ENCODE results near the gene KIAA0232. TPM values are rescaled to one million over a fixed set of nuclear protein-coding genes. Genes with fewer than 3 reads are reported as not detected.
A peak's percentile ranks its signal among the peaks of the same experiment; 100 is the strongest.
"Not testable (repeated sequence)": the region's sequence is repeated elsewhere in the genome, so short reads cannot be mapped to it uniquely, and the experiment has no call there.

Gene KIAA0232
- total and polyA plus RNA-seq, 12 donors, result 12.8 to 89.6 (median 70.9) TPM

- intact Hi-C loops (cut with DNase I), result no loop called here
- no peaks in the 10 kb centered on the region for H3K27me3 ChIP-seq
- no peaks in the 10 kb centered on the region for H3K9me3 ChIP-seq
- peaks cover 0 to 69% (median 41%) of the 10 kb centered on the region in 9 donors for H3K4me1 ChIP-seq
- no peak for DNase-seq
- WGBS, 2 donors, result 97% methylated on average over 8 of the region's 8 CpGs
- no peak overlapping the region for H3K27ac ChIP-seq
- H3K36me3 ChIP-seq, result peaks cover 0 to 26% (median 0%) of the 10 kb centered on the region in 9 donors
- no peak overlapping the region for H3K4me3 ChIP-seq
- TF ChIP-seq, protein P1, sequence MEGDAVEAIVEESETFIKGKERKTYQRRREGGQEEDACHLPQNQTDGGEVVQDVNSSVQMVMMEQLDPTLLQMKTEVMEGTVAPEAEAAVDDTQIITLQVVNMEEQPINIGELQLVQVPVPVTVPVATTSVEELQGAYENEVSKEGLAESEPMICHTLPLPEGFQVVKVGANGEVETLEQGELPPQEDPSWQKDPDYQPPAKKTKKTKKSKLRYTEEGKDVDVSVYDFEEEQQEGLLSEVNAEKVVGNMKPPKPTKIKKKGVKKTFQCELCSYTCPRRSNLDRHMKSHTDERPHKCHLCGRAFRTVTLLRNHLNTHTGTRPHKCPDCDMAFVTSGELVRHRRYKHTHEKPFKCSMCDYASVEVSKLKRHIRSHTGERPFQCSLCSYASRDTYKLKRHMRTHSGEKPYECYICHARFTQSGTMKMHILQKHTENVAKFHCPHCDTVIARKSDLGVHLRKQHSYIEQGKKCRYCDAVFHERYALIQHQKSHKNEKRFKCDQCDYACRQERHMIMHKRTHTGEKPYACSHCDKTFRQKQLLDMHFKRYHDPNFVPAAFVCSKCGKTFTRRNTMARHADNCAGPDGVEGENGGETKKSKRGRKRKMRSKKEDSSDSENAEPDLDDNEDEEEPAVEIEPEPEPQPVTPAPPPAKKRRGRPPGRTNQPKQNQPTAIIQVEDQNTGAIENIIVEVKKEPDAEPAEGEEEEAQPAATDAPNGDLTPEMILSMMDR (IDR thresholded peaks at IDR 0.05), result no peak
- ATAC-seq, result no peak
These were observed 13.3 kb downstream of the KIAA0232 start for GRCh38 chr4:6795821-6796220.

DNA sequence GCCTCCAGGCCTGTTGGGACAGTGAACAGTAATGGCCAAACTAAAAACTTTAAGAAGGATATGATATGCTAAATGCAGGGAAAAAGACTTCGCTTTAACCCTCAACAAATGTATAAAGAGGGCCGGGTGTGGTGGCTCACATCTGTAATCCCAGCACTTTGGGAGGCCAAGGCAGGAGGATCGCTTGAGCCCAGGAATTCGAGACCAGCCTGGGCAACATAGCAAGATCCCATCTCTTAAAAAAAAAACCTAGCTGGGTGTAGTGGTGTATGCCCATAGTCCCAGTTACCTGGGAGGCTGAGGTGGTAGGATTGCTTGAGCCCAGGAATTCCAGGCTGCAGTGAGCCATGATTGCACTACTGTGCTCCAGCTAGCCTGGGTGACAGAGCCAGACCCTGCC, 14.8 kb downstream of the KIAA0232 start:
- H3K27me3 ChIP-seq; H3K4me3 ChIP-seq; DNase-seq; H3K27ac ChIP-seq; ATAC-seq; H3K9me3 ChIP-seq; intact Hi-C loops (cut with DNase I): not testable (repeated sequence)
- H3K4me1 ChIP-seq, result peaks cover 0 to 76% (median 40%) of the 10 kb centered on the region in 9 donors
- WGBS, 2 donors, result 97 to 99% methylated on average over 4 of the region's 4 CpGs
- peaks cover 0 to 17% (median 0%) of the 10 kb centered on the region in 9 donors for H3K36me3 ChIP-seq

DNA sequence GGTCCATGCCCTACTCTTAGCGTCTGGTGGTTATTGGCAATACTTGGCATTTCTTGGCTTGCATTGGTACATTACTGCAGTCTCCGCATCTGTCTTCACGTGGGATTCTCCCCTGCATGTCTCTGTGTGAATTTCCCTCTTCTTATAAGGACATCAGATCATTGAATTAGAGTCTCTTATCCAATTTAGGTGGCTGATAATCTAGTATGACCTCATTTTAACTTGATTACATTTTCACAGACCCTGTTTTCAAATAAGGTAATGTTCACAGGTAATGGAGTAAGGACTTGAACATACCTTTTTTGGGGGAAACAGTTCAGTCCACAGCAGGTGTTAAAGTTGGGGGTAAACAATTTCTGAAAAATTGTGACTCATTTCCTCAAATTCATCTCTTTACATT, 16.6 kb downstream of the KIAA0232 start:
- no peak for DNase-seq
- Histone ChIP-seq H3K4me3 (no peak overlapping the region), H3K27me3 (no peaks in the 10 kb centered on the region), H3K9me3 (no peaks in the 10 kb centered on the region), H3K4me1 (peaks cover 0 to 70% (median 31%) of the 10 kb centered on the region in 9 donors), H3K36me3 (peaks cover 0 to 16% (median 0%) of the 10 kb centered on the region in 9 donors), H3K27ac (no peak overlapping the region)
- WGBS, 2 donors, result 68 to 77% methylated on average over 3 of the region's 3 CpGs
- intact Hi-C loops (cut with DNase I), result no loop called here
- TF ChIP-seq, protein P1 (IDR thresholded peaks at IDR 0.05), result no peak
- no peak for ATAC-seq

DNA sequence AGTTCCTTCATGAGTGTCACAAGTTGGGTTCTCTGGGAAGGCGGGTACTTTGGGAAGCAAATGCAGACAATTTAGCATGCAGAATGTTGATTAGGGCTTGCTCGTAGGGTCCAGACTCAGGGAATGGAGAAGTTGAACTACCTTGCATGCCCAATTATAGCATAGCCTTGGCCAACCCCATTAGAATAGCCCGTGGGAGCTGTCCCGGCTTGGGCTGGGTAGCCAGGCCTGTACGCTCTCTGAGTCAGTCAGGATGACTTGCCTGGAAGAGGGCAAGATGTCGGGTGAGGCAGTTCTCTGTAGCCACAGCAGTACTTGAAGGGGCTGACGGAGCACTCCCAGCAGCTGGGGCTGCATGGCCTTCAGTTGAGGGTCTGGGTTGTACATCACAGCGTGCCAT, 19.5 kb downstream of the KIAA0232 start:
- ATAC-seq, result peak in 5 of 8 donors; percentile 46 to 78 (median 47)
- Histone ChIP-seq H3K4me1 (peaks cover 0 to 81% (median 51%) of the 10 kb centered on the region in 9 donors), H3K36me3 (peaks cover 0 to 8% (median 0%) of the 10 kb centered on the region in 9 donors), H3K4me3 (no peak overlapping the region), H3K27me3 (no peaks in the 10 kb centered on the region), H3K27ac (no peak overlapping the region), H3K9me3 (no peaks in the 10 kb centered on the region)
- no peak for DNase-seq
- 87% methylated on average over 8 of the region's 8 CpGs for WGBS, 2 donors
- intact Hi-C loops (cut with DNase I), result loop anchor here in 1 of 10 donors (5.0 kb wide), 1 partner anchor 45 kb away; no protein-coding TSS in a partner anchor
- TF ChIP-seq, protein P1 (IDR thresholded peaks at IDR 0.05), result no peak

DNA sequence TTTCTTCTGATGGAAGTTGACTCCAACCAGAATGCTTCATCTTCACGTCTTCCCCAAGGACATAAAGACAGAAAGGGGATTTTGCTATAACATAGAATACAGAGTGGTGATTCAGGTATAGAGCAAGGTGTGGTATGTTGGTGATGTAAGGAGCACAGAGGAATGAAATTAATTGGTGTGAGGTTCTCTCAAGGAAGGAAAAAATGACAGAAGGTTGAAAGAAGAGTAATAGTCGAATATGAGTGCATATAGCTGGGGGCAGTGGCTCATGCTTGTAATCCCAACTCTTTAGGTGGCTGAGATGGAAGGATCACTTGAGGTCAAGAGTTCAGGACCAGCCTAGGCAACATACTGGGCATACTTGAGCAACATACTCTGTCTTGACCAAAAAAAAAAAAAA, 20.1 kb downstream of the KIAA0232 start:
- H3K4me1 ChIP-seq, result peaks cover 0 to 86% (median 56%) of the 10 kb centered on the region in 9 donors
- DNase-seq (no peak), ATAC-seq (no peak)
- intact Hi-C loops (cut with DNase I), result loop anchor here in 1 of 10 donors (5.0 kb wide), 1 partner anchor 45 kb away; no protein-coding TSS in a partner anchor
- 89 to 95% methylated on average over 2 of the region's 2 CpGs for WGBS, 2 donors
- H3K9me3 ChIP-seq, result no peaks in the 10 kb centered on the region
- TF ChIP-seq, protein P1 (IDR thresholded peaks at IDR 0.05), result no peak
- no peaks in the 10 kb centered on the region for H3K27me3 ChIP-seq
- peaks cover 0 to 8% (median 0%) of the 10 kb centered on the region in 9 donors for H3K36me3 ChIP-seq
- H3K4me3 ChIP-seq, result no peak overlapping the region
- no peak overlapping the region for H3K27ac ChIP-seq

Measured in heart right ventricle (tissue), 16 donors.